HG02642 (cell line): ENCODE measurements around the gene RFTN1.
A peak's percentile ranks its signal among the peaks of the same experiment; 100 is the strongest.

Source experiments
- ATAC-seq: cut with Tn5 transposase; IDR thresholded peaks from one replicate; pipeline ENCODE4 v1.9.1; 2021; ENCODE audit warnings: mild to moderate bottlenecking; ENCODE audit not compliant: unreplicated experiment, poor library complexity

RFTN1 gene

GRCh38 chr3:16474920-16475319, 38.6 kb downstream of the RFTN1 start:
- no peak for ATAC-seq

GRCh38 chr3:16474216-16474615, 39.3 kb downstream of the RFTN1 start:
- ATAC-seq, result no peak

GRCh38 chr3:16472593-16472992, 40.9 kb downstream of the RFTN1 start:
- no peak for ATAC-seq

GRCh38 chr3:16471897-16472296, 41.6 kb downstream of the RFTN1 start:
- no peak for ATAC-seq

- no peak for ATAC-seq
Observed at GRCh38 chr3:16470590-16470989, 42.9 kb downstream of the RFTN1 start.

GRCh38 chr3:16468336-16469098, 45.0 kb downstream of the RFTN1 start:
- ATAC-seq, result no peak

GRCh38 chr3:16468002-16468335, 45.5 kb downstream of the RFTN1 start:
- ATAC-seq, result peak; percentile 15

GRCh38 chr3:16467393-16467792, 46.1 kb downstream of the RFTN1 start:
- ATAC-seq, result peak; percentile 87

- ATAC-seq, result no peak
Observed at GRCh38 chr3:16466822-16467221, 46.7 kb downstream of the RFTN1 start.

GRCh38 chr3:16464511-16465148, 48.9 kb downstream of the RFTN1 start:
- ATAC-seq, result no peak

- ATAC-seq, result no peak
Observed at GRCh38 chr3:16463914-16464313, 49.6 kb downstream of the RFTN1 start.

- no peak for ATAC-seq
Observed at GRCh38 chr3:16463119-16463518, 50.4 kb downstream of the RFTN1 start.

GRCh38 chr3:16462679-16463078, 50.8 kb downstream of the RFTN1 start:
- ATAC-seq, result no peak

GRCh38 chr3:16461463-16462245, 51.8 kb downstream of the RFTN1 start:
- no peak for ATAC-seq

GRCh38 chr3:16460886-16461285, 52.6 kb downstream of the RFTN1 start:
- no peak for ATAC-seq

- no peak for ATAC-seq
Observed at GRCh38 chr3:16460273-16460672, 53.2 kb downstream of the RFTN1 start.

- no peak for ATAC-seq
Observed at GRCh38 chr3:16456784-16457415, 56.6 kb downstream of the RFTN1 start.

GRCh38 chr3:16455966-16456365, 57.5 kb downstream of the RFTN1 start:
- ATAC-seq, result no peak

GRCh38 chr3:16455001-16455400, 58.5 kb downstream of the RFTN1 start:
- no peak for ATAC-seq

- ATAC-seq, result no peak
Observed at GRCh38 chr3:16452261-16452660, 61.2 kb downstream of the RFTN1 start.

- ATAC-seq, result no peak
Observed at GRCh38 chr3:16449369-16449768, 64.1 kb downstream of the RFTN1 start.
